TTC549 (cell line): ENCODE results near the gene ZNF665.
"Not testable (repeated sequence)": the region's sequence is repeated elsewhere in the genome, so short reads cannot be mapped to it uniquely, and the experiment has no call there.

ENCODE experiments used
- FAIRE-seq: peaks from 2 replicates; lab custom pipeline; 2012; peaks lifted over from hg19 to GRCh38; lab: Jason Lieb, UNC

ZNF665 gene

DNA sequence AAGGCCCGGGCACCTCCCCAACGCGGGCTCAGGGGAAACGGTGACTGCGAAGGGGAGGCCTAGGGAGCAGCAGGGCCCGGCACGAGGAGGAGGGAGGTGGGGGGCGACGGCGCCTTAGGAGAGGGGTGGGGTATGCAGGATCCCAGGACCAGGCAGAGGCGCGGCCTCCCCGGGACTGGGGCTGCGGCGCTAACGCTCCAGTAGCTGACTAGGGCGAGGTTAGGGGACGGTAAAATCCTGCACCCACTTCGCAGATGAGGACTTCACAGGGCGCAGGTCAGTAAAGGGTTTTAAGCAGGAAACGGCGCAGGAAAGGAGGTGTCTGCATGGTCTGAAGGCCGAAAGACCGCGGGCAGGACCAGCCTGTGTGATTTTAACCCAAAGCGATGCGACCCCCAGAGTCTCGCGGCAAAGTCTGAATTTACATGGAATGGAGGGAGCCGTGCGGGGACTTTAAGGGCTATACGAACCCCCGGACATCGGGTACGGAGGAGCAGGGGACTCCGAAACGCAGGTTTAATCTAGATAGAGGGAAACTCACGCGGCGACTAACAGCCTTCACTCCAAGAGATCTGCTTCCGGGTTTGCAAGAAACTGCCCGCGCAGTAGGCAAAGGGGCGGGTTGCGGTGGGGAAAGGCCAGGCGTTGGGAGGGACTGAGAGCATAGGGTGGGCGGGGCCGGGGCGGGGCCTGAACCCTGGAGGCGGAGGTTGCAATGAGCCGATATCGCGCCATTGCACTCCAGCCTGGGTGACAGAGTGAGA is at the start of gene ZNF665:
ZNF665 (minus strand) TSS at position 588 of the 764 bp plus-strand sequence. CDS start 10,460 bp downstream, outside the sequence.
- no peak for FAIRE-seq

DNA sequence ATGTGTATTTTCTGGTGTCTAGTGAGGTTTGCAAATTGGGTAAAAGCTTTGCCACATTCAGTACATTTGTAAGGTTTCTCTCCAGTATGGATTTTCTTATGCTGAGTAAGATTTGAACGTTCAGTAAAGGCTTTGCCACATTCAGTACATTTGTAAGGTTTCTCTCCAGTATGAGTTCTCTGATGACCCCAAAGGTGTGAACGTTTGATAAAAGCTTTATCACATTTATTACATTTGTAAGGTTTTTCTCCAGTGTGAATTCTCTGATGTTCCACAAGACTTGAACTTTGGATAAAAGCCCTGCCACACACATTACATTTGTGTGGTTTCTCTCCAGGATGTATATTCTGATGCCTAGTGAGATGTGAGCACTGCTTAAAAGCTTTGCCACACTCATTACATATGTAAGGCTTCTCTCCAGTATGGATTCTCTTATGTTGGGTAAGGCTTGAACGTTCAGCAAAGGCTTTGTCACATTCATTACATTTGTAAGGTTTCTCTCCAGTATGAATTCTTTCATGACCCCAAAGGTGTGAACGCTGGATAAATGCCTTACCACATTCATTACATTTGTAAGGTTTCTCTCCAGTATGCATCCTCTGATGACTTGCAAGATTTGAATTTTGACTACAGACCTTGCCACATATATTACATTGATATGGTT is 44.1 kb upstream of the ZNF665 start:
- FAIRE-seq: no peak

DNA sequence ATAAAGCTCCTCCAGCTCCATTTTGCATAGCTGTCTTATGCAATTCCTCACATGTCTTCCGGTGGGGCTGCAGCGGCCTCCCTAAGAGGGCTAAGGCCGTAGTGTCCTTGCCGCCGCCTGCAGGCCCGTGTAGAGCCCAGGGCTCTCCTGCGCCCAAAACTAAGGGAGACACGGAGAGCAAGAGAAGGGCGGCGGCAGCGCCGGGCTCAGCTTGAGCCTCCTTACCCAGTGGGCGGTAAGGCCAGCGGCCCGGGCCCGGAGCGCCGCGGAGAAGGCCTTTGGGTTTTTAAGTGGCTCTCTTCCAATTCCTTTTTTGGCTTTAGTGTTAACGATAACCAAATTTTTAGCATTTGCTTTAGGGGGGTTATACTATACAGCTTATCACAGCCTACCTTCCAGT is 31.4 kb upstream of the ZNF665 start:
- no peak for FAIRE-seq

DNA sequence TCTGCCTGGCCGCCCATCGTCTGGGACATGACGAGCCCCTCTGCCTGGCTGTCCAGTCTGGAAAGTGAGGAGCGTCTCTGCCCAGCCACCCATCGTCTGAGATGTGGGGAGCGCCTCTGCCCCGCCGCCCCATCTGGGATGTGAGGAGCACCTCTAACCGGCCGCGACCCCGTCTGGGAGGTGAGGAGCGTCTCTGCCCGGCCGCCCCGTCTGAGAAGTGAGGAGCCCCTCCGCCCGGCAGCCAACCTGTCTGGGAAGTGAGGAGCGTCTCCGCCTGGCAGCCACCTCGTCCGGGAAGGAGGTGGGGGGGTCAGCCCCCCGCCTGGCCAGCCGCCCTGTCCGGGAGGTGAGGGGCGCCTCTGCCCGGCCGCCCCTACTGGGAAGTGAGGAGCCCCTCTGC is 29.6 kb upstream of the ZNF665 start:
- not testable (repeated sequence) for FAIRE-seq

DNA sequence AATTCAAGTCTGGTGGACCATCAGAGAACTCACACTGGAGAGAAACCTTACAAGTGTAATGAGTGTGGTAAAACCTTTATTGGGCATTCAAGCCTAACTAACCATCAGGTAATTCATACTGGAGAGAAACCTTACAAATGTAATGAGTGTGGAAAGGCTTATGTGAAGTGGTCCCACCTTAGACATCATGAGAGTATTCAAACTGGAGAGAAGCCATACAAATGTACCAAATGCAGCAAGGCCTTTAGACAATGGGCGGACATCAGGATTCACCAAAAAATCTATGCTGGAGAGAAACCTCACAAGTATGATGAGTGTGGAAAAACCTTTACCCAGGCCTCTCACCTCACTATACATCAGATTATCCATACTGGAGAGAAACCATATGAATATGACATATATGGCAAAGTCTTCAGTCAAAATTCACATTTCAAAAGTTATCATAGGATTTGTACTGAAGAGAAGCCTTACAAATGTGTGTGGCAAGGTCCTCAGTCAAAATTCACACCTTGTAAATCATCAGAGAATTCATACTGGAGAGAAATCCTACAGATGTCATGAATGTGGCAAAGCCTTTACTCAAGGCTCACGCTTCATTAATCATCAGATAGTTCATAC is 19.7 kb upstream of the ZNF665 start:
- no peak for FAIRE-seq

DNA sequence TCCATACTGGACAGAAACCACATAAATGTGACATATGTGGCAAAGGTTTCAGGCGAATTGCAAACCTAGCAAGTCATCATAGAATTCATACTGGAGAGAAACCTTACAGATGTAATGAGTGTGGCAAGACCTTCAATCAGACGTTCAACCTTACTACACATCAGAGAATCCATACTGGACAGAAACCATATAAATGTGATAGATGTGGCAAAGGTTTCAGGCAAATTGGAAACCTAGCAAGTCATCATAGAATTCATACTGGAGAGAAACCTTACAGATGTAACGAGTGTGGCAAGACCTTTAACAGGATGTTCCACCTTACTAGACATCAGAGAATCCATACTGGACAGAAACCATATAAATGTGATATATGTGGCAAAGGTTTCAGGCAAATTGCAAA is 18.4 kb upstream of the ZNF665 start:
- FAIRE-seq: not testable (repeated sequence)

DNA sequence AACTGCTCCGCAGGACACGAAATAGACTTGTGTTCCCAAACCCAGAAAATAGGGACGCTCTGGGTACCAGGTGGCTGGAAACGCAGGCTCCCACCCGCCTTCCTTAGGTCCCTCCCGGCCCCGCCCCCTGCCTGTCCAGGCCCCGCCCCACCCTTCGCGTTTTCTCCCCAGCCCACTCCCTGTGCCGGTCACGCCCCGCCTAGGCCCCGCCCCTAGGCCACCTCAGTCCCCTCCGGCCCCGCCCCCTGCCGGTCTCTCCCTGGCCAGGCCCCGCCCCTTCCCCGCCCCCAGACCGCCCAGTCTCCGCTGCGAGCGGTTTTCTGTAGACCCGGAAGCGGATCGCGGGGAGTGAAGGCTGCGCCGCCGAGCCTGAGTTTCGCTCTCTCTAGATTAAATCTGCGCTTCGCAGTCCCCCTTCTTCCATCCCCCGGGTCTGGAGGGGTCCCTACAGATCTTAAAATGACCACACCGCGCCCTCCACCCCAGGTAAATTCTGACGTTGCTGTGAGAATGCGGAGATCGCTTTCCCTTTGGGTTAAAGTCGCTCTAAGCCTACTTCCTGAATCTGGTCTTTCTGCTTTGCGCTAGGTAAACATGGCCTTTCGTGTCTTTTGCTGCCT is 3.7 kb upstream of the ZNF665 start:
- no peak for FAIRE-seq

DNA sequence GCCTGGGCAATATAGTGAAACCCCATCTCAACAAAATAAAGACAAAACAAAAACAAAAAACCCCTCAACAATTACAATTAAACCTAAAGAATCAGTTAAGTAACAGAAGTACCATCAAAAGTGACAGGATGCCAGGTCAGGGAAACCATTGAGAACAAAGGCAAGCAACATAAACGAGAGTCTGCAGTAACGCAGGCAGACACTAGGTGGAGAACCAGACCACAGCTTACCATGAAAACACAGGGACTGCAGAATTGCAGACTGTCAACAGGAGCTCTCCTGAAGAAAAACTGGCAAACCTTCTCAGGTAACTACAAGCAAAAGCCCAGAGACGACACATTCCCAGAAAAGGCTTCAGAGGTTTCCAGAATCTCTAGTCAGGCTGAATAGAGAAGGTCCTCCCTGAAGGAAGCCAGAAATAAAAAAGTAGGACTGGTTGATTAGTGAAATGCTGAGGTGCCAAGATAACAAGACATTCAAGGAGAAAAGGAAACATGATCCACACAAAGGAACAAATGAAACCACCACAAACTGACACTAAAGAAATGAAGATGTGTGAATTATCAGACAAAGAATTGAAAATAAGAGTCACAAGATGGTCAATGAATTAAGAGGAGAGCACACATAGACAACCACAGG is 2.2 kb upstream of the ZNF665 start:
- FAIRE-seq: peak; percentile 62

DNA sequence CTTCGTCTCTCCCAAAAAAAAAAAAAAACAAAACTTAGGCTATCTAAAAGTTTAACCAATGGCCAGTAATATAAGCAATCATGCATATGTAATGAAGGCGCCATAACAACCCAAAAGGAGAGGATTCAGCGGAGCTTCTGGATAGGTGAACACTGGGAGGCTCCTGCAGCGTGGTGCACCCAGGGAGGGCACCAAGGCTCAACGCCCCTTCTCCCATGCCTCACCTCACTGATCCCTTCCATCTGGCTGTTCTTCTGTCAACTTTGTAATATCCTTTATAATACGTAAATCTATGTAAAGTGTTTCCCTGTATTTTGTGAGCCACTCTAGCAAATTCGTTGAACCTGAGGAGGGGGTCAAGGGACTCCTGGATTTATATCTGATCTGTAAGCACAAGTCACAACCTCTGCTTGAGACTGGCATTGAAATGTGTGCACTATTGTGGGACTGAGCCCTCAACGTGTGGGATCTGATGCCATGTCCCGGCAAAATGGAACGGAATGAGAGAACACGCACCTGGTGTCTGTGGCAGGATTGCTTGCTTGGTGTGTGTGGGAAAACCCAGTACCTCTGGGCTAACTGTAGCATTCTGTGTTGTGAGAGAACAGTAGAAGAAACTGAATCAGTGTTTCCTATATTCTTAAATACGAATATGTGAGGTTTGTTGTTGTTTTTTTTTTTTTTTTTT is 521 bp upstream of the ZNF665 start:
- no peak for FAIRE-seq

DNA sequence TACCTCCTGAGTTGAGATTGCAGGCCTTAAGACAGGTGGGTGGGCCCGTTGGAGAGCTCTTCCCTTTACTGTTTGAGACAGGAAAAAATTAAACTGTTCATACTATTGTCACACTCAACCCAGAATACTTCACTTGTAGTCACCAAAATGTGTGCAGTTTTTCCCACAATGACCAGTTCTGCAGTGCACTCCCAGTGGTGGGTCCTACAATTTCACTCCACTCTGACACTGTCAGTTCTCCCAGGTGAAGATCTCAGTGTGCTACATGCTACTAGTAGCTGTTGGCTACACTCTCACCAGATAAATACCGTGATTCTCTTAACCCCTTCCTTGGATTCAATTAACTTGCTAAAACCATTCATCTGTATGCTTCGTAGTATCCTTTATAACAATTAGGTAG is 2.9 kb downstream of the ZNF665 start:
- no peak for FAIRE-seq

DNA sequence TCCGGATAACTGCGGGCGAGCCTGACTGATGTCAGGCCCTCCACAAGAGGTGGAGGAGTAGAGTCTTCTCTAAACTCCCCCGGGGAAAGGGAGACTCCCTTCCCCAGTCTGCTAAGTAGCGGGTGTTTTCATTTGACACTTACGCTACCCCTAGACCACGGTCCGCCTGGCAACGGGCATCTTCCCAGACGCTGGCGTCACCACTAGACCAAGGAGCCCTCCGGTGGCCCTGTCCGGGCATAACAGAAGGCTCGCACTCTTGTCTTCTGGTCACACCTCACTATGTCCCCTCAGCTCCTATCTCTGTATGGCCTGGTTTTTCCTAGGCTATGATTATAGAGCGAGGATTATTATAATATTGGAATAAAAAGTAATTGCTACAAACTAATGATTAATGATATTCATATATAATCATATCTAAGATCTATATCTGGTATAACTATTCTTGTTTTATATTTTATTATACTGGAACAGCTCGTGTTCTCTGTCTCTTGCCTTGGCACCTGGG is 3.4 kb downstream of the ZNF665 start:
- FAIRE-seq: not testable (repeated sequence)

DNA sequence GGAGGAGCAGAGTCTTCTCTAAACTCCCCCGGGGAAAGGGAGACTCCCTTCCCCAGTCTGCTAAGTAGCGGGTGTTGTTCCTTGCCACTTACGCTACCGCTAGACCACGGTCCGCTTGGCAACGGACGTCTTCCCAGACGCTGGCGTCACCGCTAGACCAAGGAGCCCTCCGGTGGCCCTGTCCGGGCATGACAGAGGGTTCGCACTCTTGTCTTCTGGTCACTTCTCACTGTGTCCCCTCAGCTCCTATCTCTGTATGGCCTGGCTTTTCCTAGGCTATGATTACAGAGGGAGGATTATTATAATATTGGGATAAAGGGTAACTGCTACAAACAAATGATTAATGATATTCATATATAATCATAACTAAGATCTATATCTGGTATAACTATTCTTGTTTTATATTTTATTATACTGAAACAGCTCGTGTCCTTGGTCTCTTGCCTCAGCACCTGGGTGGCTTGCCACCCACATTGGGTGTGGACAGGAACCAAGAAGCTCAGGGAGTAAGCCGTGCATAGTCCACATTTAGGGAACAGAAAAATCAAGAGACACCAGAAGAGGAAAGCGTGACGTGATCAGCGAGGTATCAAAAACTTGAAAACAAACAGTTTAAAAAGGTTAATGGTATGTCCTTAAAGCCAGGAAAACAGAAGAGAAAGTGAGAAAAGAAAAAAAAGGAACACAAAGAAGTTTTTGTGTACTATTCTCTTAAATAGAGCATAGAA is 7.8 kb downstream of the ZNF665 start:
- not testable (repeated sequence) for FAIRE-seq

DNA sequence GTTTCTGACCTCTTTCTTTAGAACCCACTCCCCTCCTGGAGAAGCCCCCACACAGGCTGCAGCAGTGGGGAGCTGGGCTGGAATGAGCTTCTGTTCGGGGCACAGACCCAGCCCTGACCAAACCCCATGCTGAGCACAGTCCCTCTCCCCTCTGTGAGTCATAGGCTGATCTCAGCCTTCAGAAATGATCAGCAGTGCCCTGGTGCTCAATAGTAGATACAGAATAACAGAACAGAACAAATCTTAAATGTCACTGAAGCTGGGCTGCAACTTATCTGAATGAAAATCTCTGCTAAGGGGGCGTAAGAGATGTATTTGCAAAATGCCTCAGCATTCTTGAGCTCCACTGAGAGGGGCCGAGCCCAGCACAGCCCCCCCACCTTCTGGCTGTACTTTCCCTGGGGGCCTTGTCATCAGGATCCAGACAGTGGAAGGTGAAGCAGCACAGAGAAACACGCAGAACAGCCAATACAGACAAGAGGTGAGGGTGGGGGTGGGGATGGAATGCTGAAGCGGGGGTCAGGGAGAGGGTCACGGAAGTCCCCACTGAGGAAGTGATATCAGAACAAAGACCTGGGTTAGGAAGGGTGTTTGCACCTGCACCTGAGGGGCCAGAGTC is 9.9 kb downstream of the ZNF665 start:
- FAIRE-seq: no peak

DNA sequence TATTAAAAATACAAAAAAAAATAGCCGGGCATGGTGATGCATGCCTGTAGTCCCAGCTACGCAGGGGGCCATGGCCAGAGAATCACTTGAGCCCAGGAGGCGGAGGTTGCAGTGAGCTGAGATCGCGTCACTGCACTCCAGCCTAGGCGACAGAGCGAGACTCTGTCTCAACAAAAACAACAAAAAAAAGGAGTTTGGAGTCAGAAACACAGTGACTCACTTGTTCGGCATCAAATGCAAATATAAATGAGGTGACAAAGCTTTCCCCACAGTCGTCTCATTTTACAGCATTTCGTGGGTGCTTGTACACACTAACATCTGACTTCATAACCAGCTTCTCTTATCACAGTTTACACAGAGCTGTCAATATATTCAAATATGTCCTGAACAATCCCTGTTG is 11.0 kb downstream of the ZNF665 start:
- no peak for FAIRE-seq

DNA sequence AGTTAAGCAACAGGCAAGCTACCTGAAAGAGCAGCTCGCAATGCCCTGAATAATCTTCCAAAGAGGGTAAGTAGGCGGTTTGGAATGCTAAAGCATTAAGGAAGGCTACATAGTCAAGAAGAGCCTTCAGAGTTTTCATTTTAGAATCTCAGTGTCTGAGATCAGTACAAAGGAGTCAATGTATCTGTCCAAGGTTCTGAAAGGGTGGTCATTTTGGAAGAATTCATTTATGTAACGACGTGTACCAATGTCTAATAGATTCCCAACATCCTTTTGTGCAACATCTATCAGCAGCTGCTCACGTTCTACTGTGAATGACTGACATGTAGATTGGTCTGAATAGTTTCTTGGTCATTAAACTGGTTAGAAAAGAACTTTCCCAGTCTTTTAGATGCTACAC is 15.2 kb downstream of the ZNF665 start:
- no peak for FAIRE-seq

DNA sequence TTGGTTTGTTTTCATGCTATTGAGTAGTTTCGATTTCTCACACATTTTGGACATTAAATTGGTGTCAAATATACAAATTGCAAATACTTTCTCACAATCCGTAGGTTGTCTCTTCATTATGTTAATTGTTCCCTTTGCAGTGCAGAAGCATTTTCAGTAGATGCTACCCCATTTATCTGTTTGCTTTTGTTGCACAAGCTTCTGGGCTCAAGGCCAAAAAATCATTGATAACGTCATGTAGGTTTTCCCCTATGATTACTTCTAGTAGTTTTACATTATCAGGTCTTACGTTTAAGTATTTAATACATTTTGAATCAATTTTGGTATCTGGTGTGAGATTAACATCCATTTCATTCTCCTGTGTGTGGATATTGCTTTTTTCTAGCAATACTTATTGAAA is 20.3 kb downstream of the ZNF665 start:
- no peak for FAIRE-seq

DNA sequence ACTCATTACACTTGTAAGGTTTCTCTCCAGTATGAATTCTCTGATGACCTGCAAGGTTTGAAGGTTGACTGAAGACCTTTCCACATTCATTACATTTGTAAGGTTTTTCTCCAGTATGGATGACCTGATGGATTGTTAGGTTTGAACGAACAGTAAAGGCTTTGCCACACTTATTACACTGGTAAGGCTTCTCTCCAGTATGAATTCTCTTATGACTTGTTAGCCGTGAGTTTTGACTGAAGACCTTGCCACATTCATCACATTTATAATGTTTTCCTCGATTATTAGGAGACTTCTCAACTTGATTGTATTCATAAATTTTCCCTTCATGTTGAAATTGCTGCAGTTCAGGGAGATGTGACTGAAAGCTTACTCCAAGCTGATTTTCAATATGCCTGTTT is 27.5 kb downstream of the ZNF665 start:
- FAIRE-seq: no peak

DNA sequence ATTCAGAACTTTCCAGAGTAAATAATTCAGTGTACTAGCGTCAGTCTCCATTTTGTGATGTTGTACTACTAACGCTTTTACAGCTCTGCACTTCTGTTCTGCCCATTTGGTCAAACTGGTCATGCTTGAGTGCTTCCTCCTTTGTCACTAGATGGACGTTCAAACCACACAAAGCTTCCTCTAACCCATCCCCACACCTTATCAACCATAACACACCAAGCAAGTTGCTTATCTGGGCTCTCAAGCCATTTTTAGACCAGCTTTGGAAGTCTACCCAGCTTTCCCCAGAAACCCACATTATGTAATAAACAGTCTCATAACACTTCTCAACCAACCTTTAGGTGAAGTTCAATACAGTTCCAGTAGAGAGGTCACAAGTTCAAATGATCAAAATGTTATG is 32.0 kb downstream of the ZNF665 start:
- no peak for FAIRE-seq

DNA sequence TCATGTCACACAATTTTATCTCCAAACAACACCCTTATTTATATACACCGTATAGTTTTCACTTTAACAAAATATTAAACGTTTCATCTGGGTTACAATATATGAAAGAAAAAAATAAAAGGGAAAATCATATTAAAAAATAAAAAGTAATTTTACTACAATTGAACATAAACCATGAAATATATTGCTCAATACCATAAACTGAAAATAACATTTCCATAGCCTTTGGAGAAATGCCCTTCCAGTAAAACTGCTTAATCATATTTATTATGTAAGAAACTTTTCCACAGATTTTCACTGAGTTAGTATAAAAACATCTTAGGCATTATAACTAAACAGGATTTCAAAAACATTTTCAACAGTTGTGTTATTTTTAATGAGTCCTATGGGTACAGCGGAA is 32.8 kb downstream of the ZNF665 start:
- no peak for FAIRE-seq

DNA sequence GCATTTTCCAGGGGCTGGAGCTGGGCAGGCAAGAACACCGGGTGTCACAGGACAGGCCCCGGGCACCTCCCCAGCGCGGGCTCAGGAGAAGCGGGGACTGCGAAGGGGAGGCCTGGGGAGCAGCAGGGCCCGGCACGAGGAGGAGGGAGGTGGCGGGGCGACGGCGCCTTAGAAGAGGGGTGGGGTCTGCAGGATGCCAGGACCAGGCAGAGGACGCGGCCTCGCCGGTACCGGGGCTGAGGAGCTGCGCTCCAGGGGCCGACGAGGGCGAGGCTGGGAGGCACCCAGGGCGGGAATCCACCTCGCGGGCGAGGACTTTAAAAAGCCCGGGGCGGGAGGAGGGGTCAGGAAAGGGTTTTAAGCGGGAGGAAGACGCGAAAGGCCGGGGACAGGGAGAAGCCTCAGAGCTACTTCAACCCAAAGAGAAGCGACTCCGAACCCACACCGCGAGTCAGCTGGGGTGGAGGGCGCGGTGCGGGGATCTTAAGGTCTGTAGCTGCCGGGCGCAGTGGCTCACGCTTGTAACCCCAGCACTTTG is 35.0 kb downstream of the ZNF665 start:
- FAIRE-seq: no peak
